Measurements from ENCODE around the gene TNPO3. TPM values are rescaled to one million over a fixed set of nuclear protein-coding genes. Genes with fewer than 3 reads are reported as not detected.

Gene TNPO3
- total and polyA plus RNA-seq, 10 of the 15 experiments (the other 5 are each of a cell fraction or from before 2014, with no cell fraction given): 17.6 to 91.8 (median 65.9) TPM

DNA sequence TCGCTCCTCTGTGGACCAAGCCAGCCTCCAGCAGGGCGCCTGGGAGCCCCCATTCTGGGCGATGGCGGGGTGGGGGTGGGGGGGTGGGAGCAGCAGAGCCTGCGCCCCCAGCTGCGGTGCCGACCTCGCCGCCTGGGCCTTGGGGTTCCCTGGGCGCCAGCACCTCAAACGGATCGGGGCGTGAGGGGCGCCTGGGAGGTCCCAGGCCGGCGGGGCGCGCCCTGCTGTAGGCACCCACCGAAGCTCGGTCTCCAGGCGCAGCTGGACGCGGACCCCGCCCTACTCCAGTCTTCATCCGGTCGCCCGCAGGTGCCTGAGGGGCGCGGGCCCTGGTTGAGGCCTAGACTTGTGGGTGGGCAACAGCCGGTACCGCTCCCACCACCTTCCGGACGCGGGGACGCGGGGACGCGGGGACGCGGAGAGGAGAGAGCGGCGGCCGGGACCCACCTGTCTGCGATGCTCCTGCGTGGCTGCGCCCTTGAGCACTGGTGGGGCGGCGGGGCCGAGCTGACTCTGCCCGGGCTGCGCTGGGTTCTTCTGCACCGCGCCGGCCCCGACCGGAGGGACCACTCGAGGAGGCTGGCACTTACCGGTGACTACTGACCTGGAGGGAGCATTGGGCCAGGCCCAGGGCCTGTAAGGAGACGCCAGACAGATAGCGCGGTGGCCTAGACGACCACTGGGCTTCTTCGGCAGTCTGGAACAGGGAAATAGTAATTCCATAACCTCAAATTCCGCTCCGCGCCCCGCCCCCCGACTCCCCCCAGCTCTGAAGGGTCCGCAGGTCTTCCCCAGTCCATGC lies 138.9 kb downstream of the TNPO3 start (continued):
- no peak for TF ChIP-seq MYB (IDR thresholded peaks at IDR 0.05; ENCODE audit: borderline replicate concordance, low read depth, low read length)

DNA sequence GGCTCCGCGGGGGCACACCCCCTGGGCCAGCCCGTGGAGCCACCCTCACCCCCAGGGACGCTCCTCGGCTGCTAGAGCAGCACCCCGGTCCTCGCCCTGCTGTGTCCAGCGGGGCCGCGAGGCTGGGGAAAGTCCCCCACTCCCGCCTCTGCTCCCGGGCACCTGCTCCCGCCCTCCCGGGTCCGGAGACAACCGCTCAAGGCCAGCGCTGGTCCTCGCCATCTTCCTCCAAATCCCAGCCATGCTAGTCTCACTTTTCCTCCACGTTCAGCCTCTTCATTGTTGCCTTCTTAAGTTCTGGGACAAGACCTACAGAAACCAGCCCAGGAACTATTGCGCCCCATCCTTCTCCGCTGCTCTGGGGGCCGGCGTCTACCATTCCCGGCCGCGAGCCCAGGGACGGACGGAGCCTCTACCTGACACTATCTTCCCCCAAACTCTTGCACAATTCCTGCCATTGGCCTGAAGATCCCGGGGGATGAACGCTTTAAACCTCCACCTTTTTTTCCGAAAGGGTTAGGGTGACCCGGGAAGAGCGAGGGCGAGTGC lies 139.6 kb downstream of the TNPO3 start:
- DNase-seq (ENCODE audit: low read depth, low spot score) (no peak), FAIRE-seq (no peak), ATAC-seq (peak; percentile 58)
- ChIA-PET POLR2A (interaction anchor here (0.8 to 2.1 kb wide), 5 partner anchors 18 to 176 kb away, joined by 3 to 20 read pairs (median 7); partner anchors contain the start of gene IRF5), SMC1A (ENCODE audit: uncharacterized antibody, unreplicated experiment) (interaction anchor here (0.7 to 1.5 kb wide), 7 partner anchors 19 to 176 kb away, joined by 3 to 14 read pairs (median 4); no protein-coding TSS in a partner anchor), RAD21 (ENCODE audit: unreplicated experiment) (interaction anchor here (1.0 to 1.8 kb wide), 7 partner anchors 18 to 175 kb away, joined by 3 to 20 read pairs (median 4); no protein-coding TSS in a partner anchor), CTCF (interaction anchor here (0.7 to 1.7 kb wide), 10 partner anchors 10 to 295 kb away, joined by 3 to 6 read pairs (median 4); partner anchors contain the start of gene IRF5)
- in situ Hi-C loops (cut with MboI): no loop called here
- Histone ChIP-seq H2AFZ (ENCODE audit: control insufficient read depth, low read depth, low read length) (peak overlapping the region; percentile 77), H3K36me3 (ENCODE audit: control insufficient read depth in 2 of 2, insufficient read depth in 2 of 2, low read length in 1 of 2) (no peaks in the 10 kb centered on the region), H3K9me3 (replicated peaks; ENCODE audit: control insufficient read depth, insufficient read depth, low read length) (no peaks in the 10 kb centered on the region), H4K20me1 (ENCODE audit: control insufficient read depth, insufficient read depth) (no peaks in the 10 kb centered on the region), H3K4me3 (peak overlapping the region; percentile 47; the same call in 1 of the 2 replicates), H3K27me3 (replicated peaks in 1 of 2; ENCODE audit: control insufficient read depth in 2 of 2, insufficient read depth in 2 of 2, low read length in 1 of 2) (no peaks in the 10 kb centered on the region), H3K27ac (ENCODE audit: control insufficient read depth, insufficient read depth) (no peak overlapping the region), H3K79me2 (ENCODE audit: control insufficient read depth, insufficient read depth, low read length) (no peaks in the 10 kb centered on the region), H3K4me1 (ENCODE audit: control insufficient read depth, insufficient read depth, low read length) (peaks cover 18% of the 10 kb centered on the region), H3K4me2 (ENCODE audit: control insufficient read depth, insufficient read depth) (peak overlapping the region; percentile 82), H3K9ac (ENCODE audit: control insufficient read depth, insufficient read depth, low read length) (peak overlapping the region; percentile 35; the same call in 1 of the 2 replicates)
- intact Hi-C loops (cut with micrococcal nuclease; ENCODE audit: unreplicated experiment): no loop called here
- TF ChIP-seq YY1 (IDR thresholded peaks at IDR 0.05; ENCODE audit: low read depth, low read length) (0 out of 2 replicates have a peak, but pooled peaks have one; percentile 11), BACH1 (IDR thresholded peaks at IDR 0.05; ENCODE audit: borderline replicate concordance) (no peak)
- WGBS (ENCODE audit: insufficient coverage, insufficient replicate concordance, low lambda C conversion rate, missing lambda C conversion rate): 28% methylated on average over 23 of the region's 34 CpGs
- BruUV-seq (replicated peaks): no TSS peak
